Measurements from ENCODE around the gene OSTC. TPM values are rescaled to one million over a fixed set of nuclear protein-coding genes. Genes with fewer than 3 reads are reported as not detected.

Gene OSTC
- total and polyA plus RNA-seq, 9 of the 15 experiments (the other 6 are each of a cell fraction or from before 2014, with no cell fraction given) = 112 to 966 (median 235) TPM

GRCh38 chr4:108620101-108620932 lies 30.1 kb upstream of the OSTC start, which contains the start of gene RPL34 (continued):
- TF ChIP-seq E2F4 (CRISPR knock-in tag; IDR thresholded peaks at IDR 0.05; ENCODE audit: low read depth) = no peak
- TF ChIP-seq CREB3 (tag; conservative IDR thresholded peaks at IDR 0.05; ENCODE audit: low read depth) = 0 out of 2 replicates have a peak, but pooled peaks have one; percentile 27
- TF ChIP-seq ZNF311 (CRISPR knock-in tag; IDR thresholded peaks at IDR 0.05) = no peak
- TF ChIP-seq CREM (IDR thresholded peaks at IDR 0.05; ENCODE audit: low read depth) = peak; percentile 98
- TF ChIP-seq ZNF695 (CRISPR knock-in tag; IDR thresholded peaks at IDR 0.05) = no peak
- no peak for TF ChIP-seq NR0B1 (IDR thresholded peaks at IDR 0.05; ENCODE audit: partially characterized antibody)
- peak; percentile 97 for TF ChIP-seq ZZZ3 (IDR thresholded peaks at IDR 0.05)
- no peak for TF ChIP-seq ZC3H4 (CRISPR knock-in tag; IDR thresholded peaks at IDR 0.05; ENCODE audit: borderline replicate concordance)
- peak; percentile 41; the same call in 1 of the 2 replicates for TF ChIP-seq ATF1 (CRISPR knock-in tag; IDR thresholded peaks at IDR 0.05)
- peak; percentile 96 for TF ChIP-seq ATF1 (tag; IDR thresholded peaks at IDR 0.05)
- no peak for TF ChIP-seq ZNF518B (CRISPR knock-in tag; IDR thresholded peaks at IDR 0.05)
- no peak for TF ChIP-seq KLF16 (IDR thresholded peaks at IDR 0.05)
- peak; percentile 53 for TF ChIP-seq TOE1 (IDR thresholded peaks at IDR 0.05; ENCODE audit: borderline replicate concordance)
- TF ChIP-seq TOE1 (CRISPR knock-in tag; IDR thresholded peaks at IDR 0.05; ENCODE audit: borderline replicate concordance, low read depth) = no peak
- no peak for TF ChIP-seq TRIM25 (IDR thresholded peaks at IDR 0.05; ENCODE audit: borderline replicate concordance)
- TF ChIP-seq GATAD2B (IDR thresholded peaks at IDR 0.05; ENCODE audit: borderline replicate concordance) = peak; percentile 30; the same call in 1 of the 2 replicates
- no peak for TF ChIP-seq RAD21 (CRISPR knock-in tag; conservative IDR thresholded peaks at IDR 0.05 in 1 of 2, IDR thresholded peaks at IDR 0.05 in 1 of 2)
